Gastrocnemius medialis (tissue), 4 donors: ENCODE results near the gene MTG1. TPM values are rescaled to one million over a fixed set of nuclear protein-coding genes. Genes with fewer than 3 reads are reported as not detected.
A peak's percentile ranks its signal among the peaks of the same experiment; 100 is the strongest.

ENCODE experiments used
- ATAC-seq, 2 donors: fragments of 150-250 bp; one replicate each; pipeline ENCODE4 v1.9.1; 2016
- DNase-seq, 2 donors: peaks; one replicate each; pipeline ENCODE4 v3.0.0-alpha.2; 2019
- H3K27ac ChIP-seq, 4 donors: fragments of 200-600 bp; sonication (generic); 1 replicate in 1 of 4; 2 replicates in 3 of 4; pipeline ENCODE4 v1.5.1; 2016 to 2018; ENCODE audit warnings: mild to moderate bottlenecking in 2 of 4, moderate library complexity in 1 of 4
- H3K27me3 ChIP-seq, 3 donors: fragments of 200-600 bp; sonication (generic) in 2 of 3; 1 replicate in 1 of 3; 2 replicates in 2 of 3; pipeline versions ENCODE4 v1.5.1 to v1.6.0; 2016 to 2019; ENCODE audit warnings: mild to moderate bottlenecking in 1 of 3, moderate library complexity in 1 of 3
- H3K36me3 ChIP-seq, 2 donors: fragments of 200-600 bp; sonication (generic) in 1 of 2; one replicate each; pipeline ENCODE4 v1.5.1; 2017 to 2018
- H3K4me1 ChIP-seq, 2 donors: fragments of 200-600 bp; sonication (generic) in 1 of 2; one replicate each; pipeline ENCODE4 v1.5.1; 2016 to 2017; ENCODE audit warnings: mild to moderate bottlenecking in 2 of 2
- H3K4me3 ChIP-seq, 4 donors: fragments of 200-600 bp; sonication (generic) in 3 of 4; 1 replicate in 1 of 4; 2 replicates in 3 of 4; pipeline ENCODE4 v1.5.1; 2016 to 2019; ENCODE audit warnings: mild to moderate bottlenecking in 2 of 4
- H3K9me3 ChIP-seq, 3 donors: fragments of 200-600 bp; sonication (generic) in 2 of 3; 1 replicate in 1 of 3; 2 replicates in 2 of 3; pipeline ENCODE4 v1.5.1; 2016 to 2019
- CTCF ChIP-seq, 5 experiments: fragments of 450-650 bp in 3 of 5; fragments of 200-600 bp in 2 of 5; sonication (generic) in 2 of 5; IDR thresholded peaks in 4 of 5; conservative IDR thresholded peaks in 1 of 5; 1 replicate in 4 of 5; 2 replicates in 1 of 5; pipeline ENCODE4 v1.5.1; 2016 to 2019; ENCODE audit warnings: antibody characterized with exemption in 5 of 5, mild to moderate bottlenecking in 3 of 5, moderate library complexity in 3 of 5
- POLR2A ChIP-seq, 2 donors: fragments of 450-650 bp; IDR thresholded peaks; one replicate each; pipeline ENCODE4 v1.6.1; 2017; ENCODE audit warnings: antibody characterized with exemption in 2 of 2, mild to moderate bottlenecking in 2 of 2, moderate library complexity in 2 of 2
- in situ Hi-C, 4 donors: fragments of 200-750 bp; cut with MboI; loops; one replicate each; pipeline versions ENCODE4 v1.15.0 to v1.8.0; 2017; ENCODE audit warnings: low sequenced_read_pairs in 4 of 4
- intact Hi-C: fragments of 100-400 bp; cut with DNase I; formaldehyde crosslinking; loops from one replicate; pipeline ENCODE4 v1.15.1; 2023; ENCODE audit warnings: low total_unique reads
- total RNA-seq, 4 donors: library from RNA; depleted of rRNA; stranded (reverse); fragments of >200 nt; gene quantifications; one replicate each; pipeline versions ENCODE4 v1.1.0 to v1.2.3, GENCODE V29; 2016

MTG1 gene
- total RNA-seq, 4 donors from 2014 or later: 12.2 to 23.9 (median 14.1) TPM

DNA sequence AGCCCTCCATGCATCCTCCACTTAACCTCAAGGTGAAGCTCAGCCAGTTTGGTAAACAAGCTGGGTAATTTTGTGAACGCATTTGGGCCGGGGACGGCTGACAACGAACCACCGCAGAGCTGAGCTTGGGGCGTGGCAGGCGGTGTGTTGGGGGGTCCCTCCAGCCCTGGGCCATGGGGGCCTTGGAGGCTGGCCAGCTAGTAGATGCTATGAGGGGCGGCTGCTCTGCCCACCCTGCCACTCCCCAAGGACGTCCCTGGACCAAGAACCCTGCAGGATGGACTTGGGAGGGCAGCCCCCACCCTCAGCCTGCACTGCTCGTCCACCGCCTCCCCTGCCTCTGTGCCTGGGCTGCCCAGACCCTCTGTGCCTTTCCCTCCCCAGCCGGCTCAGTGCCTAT is 47.8 kb downstream of the MTG1 start:
- no peaks in the 10 kb centered on the region for H3K4me1 ChIP-seq
- H3K27me3 ChIP-seq: no peaks in the 10 kb centered on the region
- no peak overlapping the region for H3K27ac ChIP-seq
- no peak for ATAC-seq
- intact Hi-C loops: no loop called here
- peak in 1 of 2 donors; percentile 2 for DNase-seq
- TF ChIP-seq CTCF (IDR thresholded peaks at IDR 0.05 in 4 of 5, conservative IDR thresholded peaks at IDR 0.05 in 1 of 5) (no peak), POLR2A (IDR thresholded peaks at IDR 0.05) (no peak)
- H3K36me3 ChIP-seq: no peaks in the 10 kb centered on the region
- H3K4me3 ChIP-seq: no peak overlapping the region
- no peaks in the 10 kb centered on the region for H3K9me3 ChIP-seq
- in situ Hi-C loops: no loop called here

DNA sequence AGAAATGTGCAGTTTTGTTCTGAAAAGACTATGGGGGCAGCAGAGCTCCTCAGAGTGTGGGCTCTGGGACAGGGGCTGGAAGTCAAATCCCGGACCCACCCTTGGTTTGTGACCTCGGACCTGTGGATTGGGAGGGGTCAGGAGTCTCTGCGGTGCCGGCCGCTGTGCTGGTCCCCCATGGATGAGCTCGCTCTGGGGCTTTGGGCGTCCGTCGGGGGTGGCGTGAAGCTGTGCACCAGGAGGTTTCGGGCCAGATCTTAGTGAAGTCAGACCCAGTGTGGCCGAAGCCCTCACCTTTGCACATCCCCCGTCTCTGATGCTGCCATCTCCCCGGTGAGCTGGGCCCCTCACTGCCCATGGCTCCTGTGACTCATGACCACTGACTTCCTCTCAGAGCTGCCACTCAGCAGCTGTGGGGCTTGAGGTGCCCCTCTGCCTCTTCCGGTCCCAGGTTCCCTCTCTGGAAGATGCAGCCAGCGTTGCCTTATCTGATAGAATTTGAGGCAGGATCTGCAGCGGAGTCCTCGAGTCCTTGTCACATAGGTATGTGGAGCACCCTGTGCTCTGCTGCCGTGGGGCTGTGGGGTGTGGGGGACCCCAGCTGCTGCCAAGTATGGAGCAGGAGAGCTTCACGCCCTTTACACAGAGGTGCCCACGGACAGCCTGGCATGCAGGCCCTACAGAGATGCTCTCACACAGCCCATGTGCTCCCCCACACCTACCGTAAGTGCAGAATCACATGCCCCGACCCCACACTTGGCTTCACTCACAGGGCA is 48.4 kb downstream of the MTG1 start:
- ATAC-seq: no peak
- in situ Hi-C loops: no loop called here

GRCh38 chr10:133442967-133443924 is 49.3 kb downstream of the MTG1 start:
- TF ChIP-seq CTCF (IDR thresholded peaks at IDR 0.05 in 4 of 5, conservative IDR thresholded peaks at IDR 0.05 in 1 of 5): no peak
- no peak for TF ChIP-seq POLR2A (IDR thresholded peaks at IDR 0.05)
- in situ Hi-C loops: no loop called here
- peaks cover 0 to 3% of the 10 kb centered on the region in 2 donors for H3K36me3 ChIP-seq
- peaks cover 0 to 5% (median 0%) of the 10 kb centered on the region in 3 donors for H3K9me3 ChIP-seq
- DNase-seq: peak in 1 of 2 donors; percentile 9
- intact Hi-C loops: no loop called here
- H3K4me1 ChIP-seq: no peaks in the 10 kb centered on the region
- no peaks in the 10 kb centered on the region for H3K27me3 ChIP-seq
- no peak overlapping the region for H3K4me3 ChIP-seq
- no peak overlapping the region for H3K27ac ChIP-seq
- ATAC-seq: no peak

More for the DNA sequence above, 48.4 kb downstream of the MTG1 start:
- Histone ChIP-seq H3K4me1 (no peaks in the 10 kb centered on the region), H3K27ac (no peak overlapping the region), H3K27me3 (no peaks in the 10 kb centered on the region), H3K4me3 (no peak overlapping the region), H3K36me3 (no peaks in the 10 kb centered on the region), H3K9me3 (no peaks in the 10 kb centered on the region)
- DNase-seq: peak in 1 of 2 donors; percentile 6
- intact Hi-C loops: no loop called here
- TF ChIP-seq POLR2A (IDR thresholded peaks at IDR 0.05): no peak
- TF ChIP-seq CTCF (IDR thresholded peaks at IDR 0.05 in 4 of 5, conservative IDR thresholded peaks at IDR 0.05 in 1 of 5): no peak

DNA sequence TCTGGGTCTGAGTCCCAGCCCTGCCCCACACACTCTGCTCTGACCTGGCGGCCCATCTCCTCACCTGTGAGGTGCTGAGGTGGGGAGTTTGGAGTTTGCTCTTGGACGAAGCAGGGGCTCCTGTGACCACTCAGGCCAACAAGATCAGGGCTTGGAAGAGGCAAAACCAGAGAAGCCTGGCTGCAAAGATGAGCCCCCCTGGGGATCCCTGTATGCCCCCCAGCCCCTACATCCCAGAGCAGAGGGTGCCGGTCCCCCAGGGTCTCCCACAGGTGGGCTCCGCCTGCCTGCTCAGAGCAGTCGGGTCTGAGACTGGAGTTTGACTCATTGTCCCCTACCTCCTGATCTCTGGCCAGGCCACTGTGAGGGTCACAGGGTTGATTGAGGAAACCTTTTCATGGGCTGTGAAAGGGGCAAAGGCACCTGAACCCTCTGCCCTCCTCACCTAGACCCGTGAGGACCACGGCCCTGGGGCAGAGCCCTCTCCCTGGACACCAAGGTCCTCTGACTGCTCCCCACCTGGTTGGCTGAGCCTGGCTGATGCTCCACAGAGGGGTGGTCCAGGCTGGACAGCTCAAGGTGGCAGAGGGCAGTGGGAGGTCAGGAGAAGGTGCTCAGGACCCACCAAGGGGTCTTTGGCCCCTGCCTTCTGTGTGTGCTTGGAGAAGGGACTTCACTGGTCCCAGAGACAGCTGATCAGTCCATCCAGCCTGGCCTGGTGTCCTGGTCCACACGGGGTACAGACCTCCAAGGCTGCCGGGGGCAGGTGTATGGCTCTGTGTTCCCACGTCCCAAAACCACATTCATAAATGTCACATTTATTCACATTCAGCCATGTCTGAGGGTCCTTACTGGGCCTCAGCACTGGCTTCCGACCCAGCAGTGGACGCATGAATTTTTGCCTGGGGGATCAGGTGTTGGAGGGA is 50.6 kb downstream of the MTG1 start:
- intact Hi-C loops: no loop called here
- Histone ChIP-seq H3K9me3 (peaks cover 0 to 15% (median 0%) of the 10 kb centered on the region in 3 donors), H3K36me3 (peaks cover 0 to 3% of the 10 kb centered on the region in 2 donors), H3K4me1 (no peaks in the 10 kb centered on the region), H3K4me3 (no peak overlapping the region), H3K27me3 (no peaks in the 10 kb centered on the region), H3K27ac (no peak overlapping the region)
- no peak for ATAC-seq
- DNase-seq: peak in 1 of 2 donors; percentile 9
- TF ChIP-seq POLR2A (IDR thresholded peaks at IDR 0.05) (no peak), CTCF (IDR thresholded peaks at IDR 0.05 in 4 of 5, conservative IDR thresholded peaks at IDR 0.05 in 1 of 5) (no peak)
- in situ Hi-C loops: no loop called here
